Femur (tissue), 1 donor: ENCODE results near the gene CUBN.
"Not testable (repeated sequence)": the region's sequence is repeated elsewhere in the genome, so short reads cannot be mapped to it uniquely, and the experiment has no call there.

ENCODE experiments used
- DNase-seq: peaks from one replicate; pipeline ENCODE4 v3.0.0-alpha.2; 2017

Gene CUBN

DNA sequence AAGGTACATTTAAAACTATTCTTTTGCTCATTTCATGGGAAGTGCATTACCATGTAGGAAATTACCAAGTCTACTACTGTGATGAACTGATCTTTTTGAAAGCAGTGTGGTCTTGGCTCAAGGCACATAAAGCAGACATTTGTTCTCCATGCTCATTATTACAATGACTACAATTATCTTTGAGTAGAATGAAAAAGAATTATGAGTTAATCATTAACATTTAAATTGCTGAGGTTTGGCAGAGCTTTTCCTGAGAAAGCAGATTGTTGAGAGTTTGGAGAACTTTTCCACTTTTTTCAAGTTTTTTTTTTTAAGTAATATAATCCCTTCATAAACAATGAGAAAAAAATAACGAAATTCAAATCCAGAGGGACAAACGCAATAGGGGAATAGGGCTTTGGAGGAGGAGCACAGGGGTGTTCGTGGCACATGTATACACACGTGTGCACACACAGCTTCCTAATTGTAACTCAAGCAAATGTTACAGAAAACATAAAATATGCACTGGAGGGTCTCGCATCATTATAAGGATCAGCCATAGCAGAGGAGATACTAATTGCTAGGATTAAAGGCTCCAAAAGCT, 8.9 kb upstream of the CUBN start:
- DNase-seq = no peak

DNA sequence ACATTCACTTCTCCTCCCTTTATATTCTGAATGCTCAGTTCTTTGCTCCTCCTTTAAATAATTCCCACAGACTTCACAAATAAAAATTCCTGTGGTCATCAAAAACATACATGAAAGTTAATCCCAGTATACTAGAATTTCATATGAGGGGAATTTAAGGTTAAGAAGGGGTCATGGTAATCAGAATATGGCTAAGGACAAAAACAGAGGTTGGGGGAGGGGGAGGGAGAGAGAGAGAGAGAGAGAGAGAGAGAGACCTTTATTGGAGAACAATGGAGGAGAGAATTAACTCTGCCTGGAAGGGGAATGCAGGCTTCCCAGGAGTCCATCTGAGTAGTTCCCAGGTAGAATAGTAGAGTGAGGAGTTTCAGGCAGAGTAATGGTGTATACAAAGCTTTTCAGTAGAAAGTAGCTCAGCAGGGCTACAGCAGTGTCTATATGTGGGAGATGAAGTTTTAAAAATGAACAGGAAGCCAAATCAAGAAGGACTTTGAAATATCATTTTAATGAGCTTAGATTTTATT, 5.2 kb upstream of the CUBN start:
- DNase-seq = no peak

DNA sequence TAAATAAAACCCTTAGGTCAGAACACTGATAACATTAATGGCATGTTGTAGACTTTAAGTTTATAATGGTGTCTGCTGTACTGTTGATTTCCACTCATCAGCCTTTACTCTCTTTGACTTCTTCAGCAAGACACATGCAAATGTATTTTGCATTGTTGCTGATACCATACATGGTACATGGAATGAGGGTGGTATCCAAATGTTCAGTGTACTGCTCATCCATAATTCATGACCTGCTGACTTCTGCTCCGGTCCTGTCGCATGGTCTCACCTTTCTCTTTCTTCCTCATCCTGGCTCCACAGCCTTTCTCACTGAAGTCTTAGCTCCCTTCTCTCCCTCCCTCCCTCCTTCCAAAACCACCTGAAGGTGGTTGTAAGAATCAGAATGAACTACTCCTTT, 4.7 kb upstream of the CUBN start:
- no peak for DNase-seq

DNA sequence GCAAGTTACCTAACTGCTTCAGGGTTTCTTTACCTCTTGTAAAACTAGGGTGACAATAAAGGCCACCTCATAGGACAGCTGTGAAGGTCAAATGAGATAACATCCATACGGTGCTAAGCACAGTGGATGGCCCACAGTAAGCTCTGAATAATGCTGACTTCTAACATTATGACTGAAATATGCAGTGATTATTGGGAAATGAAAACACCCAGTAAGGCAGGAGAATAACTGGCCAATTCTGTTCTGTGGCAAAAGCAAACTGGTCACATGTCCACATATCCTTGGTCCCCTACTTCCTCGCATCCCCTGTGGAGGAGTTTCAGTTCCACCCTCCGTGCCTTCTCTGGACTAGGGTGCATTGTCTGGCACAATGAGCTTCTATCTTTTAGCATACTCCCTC, 1.4 kb downstream of the CUBN start:
- DNase-seq = no peak

DNA sequence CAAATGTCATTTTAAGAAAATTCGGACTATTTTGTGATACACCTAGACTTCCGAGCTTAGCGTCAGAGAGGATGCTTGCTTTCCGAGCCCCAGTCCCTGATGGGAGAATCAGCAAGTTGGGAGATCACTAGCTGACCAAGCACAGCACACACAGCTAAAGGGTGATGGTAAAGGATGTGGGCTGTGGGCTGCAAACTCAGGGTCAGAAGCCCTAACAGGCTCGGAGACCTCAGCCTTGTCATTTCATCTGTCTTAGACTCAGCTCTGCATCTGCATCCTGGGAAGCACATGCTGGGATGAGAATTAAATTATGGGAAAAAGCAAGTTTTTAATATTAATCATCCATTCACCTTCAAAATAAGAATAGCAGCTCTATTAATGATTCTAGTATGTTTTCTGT, 3.3 kb downstream of the CUBN start:
- no peak for DNase-seq

GRCh38 chr10:17125206-17125893, 4.3 kb downstream of the CUBN start:
- DNase-seq = no peak

DNA sequence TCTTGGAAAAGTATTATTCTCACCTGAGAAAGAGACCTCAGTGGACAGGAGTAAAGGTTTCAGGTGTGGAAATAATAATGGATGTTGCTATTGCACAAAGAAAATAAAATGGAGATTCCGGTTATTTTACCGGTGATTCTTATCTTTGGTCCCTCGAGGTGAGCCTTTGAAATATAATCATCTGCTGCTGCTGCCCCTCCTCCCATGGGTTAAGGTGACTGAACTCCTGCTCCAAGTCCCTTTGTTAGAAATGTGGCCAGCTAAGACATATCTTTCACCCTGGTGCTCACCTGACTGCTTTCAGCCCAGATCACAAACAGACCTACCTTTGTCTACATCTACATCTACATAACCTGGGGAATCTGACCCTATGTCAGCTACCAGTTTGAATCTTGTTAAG, 5.7 kb downstream of the CUBN start:
- no peak for DNase-seq

- DNase-seq = no peak
Observed at GRCh38 chr10:17122726-17123661, 6.6 kb downstream of the CUBN start.

GRCh38 chr10:17122052-17122451, 7.6 kb downstream of the CUBN start:
- DNase-seq = no peak

GRCh38 chr10:17120694-17121093, 8.9 kb downstream of the CUBN start:
- no peak for DNase-seq

DNA sequence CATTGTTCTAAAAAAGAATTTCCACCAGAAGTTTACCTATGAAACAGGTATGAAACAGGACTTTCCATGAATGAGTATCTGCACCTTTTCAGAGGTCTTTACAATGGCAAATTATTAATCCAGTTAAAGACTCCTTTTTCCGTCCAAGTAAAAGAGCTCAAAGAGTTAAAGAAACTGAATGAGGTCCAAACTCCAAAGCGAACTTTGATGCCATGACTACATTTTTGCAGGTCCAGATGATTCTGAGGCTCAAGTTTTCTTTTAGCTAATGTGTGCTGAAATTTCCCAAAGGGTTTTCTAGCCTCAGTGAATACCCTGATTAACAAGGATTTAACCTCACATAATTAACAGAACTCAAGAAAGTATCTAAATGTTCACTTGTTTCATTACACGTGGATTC, 9.8 kb downstream of the CUBN start:
- no peak for DNase-seq

GRCh38 chr10:17116193-17116592, 13.4 kb downstream of the CUBN start:
- DNase-seq = no peak

DNA sequence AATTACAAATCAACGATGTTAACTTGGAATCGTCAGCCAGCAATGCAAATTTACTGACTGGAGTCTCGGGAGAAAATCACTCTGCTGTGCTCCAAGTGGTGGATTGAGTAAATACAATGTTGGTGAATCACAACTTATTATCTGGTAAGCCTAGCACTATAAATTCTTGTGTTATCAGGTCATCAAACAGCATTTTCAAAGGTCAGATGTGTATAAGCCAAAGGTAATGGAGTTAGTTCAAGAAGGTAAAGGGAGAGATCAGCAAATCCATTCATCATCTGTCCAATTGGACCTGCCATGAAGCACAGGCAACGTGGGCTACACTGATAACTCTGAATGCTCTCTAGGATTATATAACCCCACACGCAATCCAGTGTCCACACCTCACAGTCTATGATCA, 13.9 kb downstream of the CUBN start:
- DNase-seq = no peak

DNA sequence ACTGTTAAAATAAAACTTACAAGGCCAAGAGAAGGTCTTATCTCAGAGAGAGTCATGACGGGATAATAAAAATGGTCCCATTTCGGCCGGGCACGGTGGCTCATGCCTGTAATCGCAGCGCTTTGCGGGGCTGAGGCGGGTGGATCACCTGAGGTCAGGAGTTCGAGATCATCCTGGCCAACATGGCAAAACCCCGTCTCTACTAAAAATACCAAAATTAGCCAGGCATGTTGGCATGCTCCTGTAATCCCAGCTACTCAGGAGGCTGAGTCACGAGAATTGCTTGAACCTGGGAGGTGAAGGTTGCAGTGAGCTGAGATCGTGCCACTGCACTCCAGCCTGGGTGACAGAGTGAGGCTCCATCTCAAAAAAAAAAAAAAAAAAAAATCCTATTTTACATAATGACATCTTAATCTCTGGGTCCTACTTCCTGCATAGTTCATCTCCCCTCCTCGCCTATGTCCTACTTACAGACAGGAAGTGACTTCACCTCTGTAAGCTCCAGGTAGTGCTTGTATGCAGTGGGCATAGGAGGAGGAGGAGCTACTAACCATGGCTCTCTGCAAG, 14.7 kb downstream of the CUBN start:
- not testable (repeated sequence) for DNase-seq

DNA sequence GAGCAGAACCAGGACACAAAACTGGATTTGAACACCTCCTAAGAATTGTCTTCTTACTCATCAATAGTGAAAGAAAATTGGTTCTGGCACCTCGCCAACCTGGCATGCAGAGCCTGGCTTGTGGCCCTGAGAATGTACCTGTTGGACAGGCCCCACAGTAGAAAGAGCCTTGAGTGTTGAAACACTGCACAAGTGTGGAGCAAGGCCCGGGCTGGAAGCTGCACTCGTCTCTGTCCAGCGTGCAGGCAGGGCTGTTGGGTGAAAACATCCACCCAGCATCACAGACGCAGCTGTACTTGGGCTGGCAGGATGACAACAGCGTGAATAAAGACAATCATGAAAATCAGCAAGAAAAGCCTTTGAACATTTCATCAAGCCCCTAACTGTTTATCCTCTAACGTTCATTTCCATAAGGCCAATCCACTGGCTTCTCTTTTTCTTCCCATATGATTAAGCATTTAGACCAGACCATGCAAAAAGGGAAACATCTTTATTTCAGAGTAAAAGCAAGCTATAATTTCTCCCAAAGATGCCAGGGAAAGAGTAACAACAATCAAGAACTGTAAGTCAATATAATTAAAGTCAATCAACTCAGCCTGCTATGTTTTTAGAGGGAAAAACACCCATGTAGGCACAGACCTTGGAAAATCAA, 15.6 kb downstream of the CUBN start:
- peak; percentile 65 for DNase-seq

- no peak for DNase-seq
Observed at GRCh38 chr10:17113346-17113745, 16.3 kb downstream of the CUBN start.

GRCh38 chr10:17112566-17112965, 17.0 kb downstream of the CUBN start:
- no peak for DNase-seq

DNA sequence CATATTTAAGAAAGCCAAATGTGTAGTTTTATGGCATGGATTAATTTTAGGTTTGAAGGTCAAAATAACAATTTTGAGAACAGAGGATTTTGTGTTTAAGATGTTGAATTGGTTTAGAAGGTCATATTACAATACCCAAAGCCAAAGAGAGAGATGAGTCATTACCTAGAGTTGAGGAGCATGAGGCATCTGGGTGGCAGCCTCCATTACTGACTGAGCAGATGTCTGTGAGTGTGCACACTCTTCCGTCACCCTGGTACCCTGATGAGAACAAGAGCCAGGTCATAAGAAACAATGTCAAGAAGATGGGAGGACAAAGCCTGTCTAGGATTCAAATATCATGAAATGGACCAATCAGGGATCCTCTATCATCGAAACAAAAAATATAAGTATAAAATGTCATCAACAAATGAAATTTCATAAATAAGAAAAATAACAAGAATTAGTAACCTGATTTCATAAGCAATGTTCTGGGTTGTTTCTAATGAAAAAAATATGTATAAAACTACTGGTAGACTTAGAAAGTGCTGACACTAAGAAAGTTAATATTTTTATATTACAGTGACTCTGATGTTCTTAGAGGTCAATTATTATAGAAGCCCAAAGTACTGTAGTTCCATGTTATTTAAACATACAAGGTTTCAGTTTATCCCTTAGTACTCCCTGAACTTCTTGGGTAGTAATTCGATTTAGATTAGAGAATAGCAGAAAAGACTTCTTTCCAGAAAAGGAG, 20.0 kb downstream of the CUBN start:
- no peak for DNase-seq

GRCh38 chr10:17109046-17109445, 20.6 kb downstream of the CUBN start:
- DNase-seq = no peak

- no peak for DNase-seq
Observed at GRCh38 chr10:17106991-17107390, 22.6 kb downstream of the CUBN start.

DNA sequence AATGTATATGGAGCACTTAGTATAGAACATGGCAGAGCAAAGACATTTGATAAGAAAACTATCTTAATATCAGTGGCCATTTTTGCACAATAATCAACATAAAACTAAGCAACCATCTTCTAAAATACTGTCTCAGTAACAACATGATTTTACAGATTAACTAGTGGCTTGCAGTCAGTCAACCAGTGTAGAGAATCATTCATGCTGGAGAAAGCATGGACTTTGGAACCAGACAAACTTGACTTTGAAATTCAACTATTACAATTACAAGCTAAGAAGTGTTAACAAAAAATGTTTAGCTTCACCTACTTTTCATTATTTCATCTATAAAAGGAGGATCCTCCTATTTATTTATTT, 27.7 kb downstream of the CUBN start:
- no peak for DNase-seq

DNA sequence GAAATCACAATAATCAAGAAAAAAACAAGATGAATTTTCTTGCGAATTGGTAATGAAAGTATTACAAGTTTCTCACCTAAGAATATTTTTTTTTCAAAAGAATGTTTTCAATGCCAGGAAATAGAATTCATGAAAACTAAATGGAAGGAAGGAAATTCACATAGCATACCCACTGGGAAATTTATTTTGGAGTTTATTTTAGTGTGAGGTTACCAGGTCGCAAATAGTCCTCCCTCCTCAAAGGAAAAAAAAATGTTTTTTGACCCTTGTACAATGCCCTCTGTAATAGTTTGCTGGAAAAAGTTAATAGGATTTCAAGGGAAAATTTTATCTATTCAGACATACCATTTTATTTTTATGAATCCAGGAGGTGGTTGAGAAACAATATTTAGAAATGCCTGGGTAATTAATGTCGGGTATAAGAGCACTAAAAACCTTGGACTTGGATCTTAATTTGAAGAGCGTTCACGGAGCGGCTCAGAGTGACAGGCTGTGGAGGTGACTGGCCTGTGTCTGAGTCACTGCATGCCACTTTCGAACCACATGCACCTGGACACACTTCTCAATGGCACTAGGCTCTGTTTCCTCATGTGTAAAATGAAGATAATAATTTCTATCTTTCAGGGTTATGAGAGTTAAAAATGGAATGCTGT, 28.2 kb downstream of the CUBN start:
- DNase-seq = no peak
